EH (cell line): ENCODE measurements around the gene OR10H3.
"Not testable (repeated sequence)": the region's sequence is repeated elsewhere in the genome, so short reads cannot be mapped to it uniquely, and the experiment has no call there.

Experiments
- DNase-seq: peaks from one replicate; pipeline ENCODE4 v3.0.0-alpha.2; 2015; ENCODE audit warnings: low read depth

OR10H3 gene, protein sequence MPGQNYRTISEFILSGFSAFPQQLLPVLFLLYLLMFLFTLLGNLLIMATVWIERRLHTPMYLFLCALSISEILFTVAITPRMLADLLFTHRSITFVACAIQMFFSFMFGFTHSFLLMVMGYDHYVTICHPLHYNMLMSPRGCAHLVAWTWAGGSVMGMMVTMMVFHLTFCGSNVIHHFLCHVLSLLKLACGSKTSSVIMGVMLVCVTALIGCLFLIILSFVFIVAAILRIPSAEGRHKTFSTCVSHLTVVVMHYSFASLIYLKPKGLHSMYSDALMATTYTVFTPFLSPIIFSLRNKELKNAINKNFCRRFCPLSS

DNA sequence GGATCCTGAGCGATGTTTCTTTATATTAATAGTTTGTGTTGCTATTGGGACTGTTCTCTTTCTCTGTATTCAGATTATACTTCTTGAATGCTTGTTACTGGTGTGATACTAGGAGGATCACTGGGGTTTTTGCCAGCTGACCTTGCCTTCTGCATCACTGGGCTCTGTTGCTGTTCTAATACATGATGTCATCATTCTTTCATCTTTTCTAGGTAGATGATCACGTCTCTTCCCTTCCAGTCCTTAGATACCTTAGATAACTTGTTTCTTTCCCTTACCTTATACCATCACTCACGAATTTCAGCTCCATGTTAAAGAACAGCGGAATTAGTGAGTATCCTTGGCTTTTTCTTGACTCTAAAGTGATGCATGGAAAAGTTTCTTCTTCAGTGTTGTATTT lies at the start of gene OR10H3:
Gene OR10H3 (plus strand): TSS at position 264 of the 400 bp plus-strand sequence. CDS start 3,408 bp downstream, outside the sequence.
- DNase-seq: no peak

- no peak for DNase-seq
Measured at GRCh38 chr19:15696654-15697194, 41.1 kb upstream of the OR10H3 start.

- DNase-seq: no peak
Measured at GRCh38 chr19:15701757-15702533, 35.8 kb upstream of the OR10H3 start.

DNA sequence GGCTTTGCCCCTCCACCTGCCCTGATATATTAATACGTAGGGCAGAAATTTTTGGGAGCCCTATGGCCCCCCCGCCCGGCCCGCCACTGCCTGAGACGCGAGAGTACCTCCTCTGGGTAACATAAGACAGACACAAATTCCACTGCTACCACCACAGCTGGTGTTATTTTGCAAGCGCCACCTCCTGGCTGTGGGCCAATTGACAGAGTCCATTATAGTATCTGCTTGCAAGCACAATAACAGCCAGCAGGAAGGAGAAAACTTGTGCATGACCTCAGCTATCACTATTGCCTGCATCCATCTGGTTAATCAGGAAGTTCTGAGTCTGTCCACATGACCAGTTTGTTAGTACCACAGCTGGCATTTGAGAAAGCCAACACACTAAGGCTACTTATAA lies 35.3 kb upstream of the OR10H3 start:
- DNase-seq: peak; percentile 0

GRCh38 chr19:15714638-15715037 lies 23.1 kb upstream of the OR10H3 start:
- no peak for DNase-seq

DNA sequence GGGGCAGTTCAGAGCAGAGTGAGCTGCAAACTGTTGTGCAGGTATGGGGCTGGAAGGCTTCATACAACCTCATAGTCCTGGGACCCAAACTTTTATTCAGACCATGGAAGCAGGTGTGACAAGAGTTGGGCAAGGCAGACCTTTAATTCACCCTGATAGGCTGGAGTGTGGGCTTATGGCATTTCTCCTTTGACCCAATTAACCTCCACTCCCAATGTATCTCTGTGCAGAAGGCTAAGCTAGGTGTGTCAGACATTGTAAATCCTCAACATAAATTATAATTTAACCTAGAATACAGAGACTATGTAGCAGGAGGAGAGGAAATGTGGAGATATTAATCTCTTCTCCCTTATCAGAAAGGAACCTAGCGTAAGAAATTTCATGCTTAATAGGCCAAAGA lies 22.1 kb upstream of the OR10H3 start:
- DNase-seq: no peak

GRCh38 chr19:15717809-15718208 lies 20.0 kb upstream of the OR10H3 start:
- DNase-seq: no peak

- DNase-seq: no peak
Measured at GRCh38 chr19:15721268-15721667, 16.5 kb upstream of the OR10H3 start.

DNA sequence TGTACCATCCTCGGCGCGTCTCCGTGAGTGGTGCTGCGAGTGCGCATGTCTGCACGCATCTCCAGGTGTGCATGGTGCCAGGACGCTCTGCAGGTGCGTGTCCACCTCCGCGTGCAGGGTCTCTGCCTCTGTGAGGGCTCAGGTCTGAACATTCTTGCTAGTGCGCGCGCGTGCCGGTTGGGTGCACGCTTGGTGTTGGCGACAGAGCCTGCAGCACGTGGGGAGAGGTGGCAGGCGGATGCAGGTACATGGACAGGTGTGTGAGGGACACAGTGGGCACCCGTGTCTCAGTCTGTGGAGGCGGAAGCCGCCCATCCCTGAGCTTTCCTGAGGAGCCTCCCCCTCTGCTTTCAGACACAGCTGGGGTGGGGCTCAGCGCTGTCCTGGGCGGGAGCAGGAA lies 14.8 kb upstream of the OR10H3 start:
- no peak for DNase-seq

GRCh38 chr19:15727724-15728123 lies 10.1 kb upstream of the OR10H3 start, which contains the start of gene OR10H2:
TSS of gene OR10H2 (plus strand) at chr19:15728024. CDS start at chr19:15728044, 20 bp downstream.
- DNase-seq: no peak

GRCh38 chr19:15730538-15730937 lies 7.2 kb upstream of the OR10H3 start:
- DNase-seq: no peak

DNA sequence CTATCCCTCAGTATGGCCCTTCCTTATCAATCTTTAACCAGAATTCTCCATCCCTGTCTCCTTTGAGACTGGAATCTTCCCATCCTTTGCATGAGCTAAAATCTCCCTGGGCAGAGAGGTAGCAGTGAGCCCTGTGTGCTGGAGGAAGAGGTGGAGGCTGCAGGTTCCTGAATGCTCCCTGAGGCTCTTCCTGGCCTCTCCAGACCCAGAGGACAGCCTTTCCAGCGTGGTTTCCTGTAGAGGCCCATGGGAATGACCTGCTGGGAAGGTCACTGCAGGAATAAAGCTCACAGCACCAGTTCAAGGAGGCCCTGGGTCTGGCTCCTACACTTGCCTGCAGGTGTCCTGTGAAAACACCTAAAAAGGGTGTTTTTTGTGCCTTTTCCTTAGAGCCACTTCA lies 5.4 kb upstream of the OR10H3 start:
- DNase-seq: no peak

- no peak for DNase-seq
Measured at GRCh38 chr19:15733895-15734294, 3.9 kb upstream of the OR10H3 start.

GRCh38 chr19:15740785-15741184 lies 3.0 kb downstream of the OR10H3 start:
- no peak for DNase-seq

GRCh38 chr19:15748239-15748638 lies 10.5 kb downstream of the OR10H3 start:
- DNase-seq: no peak

DNA sequence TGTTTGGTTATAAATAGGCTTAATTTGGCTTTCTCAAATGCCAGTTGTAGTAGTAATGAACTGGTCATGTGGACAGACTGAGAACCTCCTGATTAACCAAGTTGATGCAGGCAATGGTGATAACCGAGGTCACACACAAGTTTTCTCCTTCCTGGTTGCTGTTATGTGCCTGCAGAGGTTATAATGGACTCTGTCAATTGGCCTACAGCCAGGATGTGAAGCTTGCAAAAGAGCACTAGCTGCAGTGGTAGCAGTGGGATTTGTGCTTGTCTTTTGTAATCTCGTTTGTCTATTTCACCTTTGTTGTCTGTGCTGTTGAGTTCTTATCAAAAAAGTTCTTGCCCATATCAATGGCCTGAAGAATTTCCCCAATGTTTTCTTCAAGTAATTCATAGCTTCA lies 20.6 kb downstream of the OR10H3 start:
- DNase-seq: no peak

DNA sequence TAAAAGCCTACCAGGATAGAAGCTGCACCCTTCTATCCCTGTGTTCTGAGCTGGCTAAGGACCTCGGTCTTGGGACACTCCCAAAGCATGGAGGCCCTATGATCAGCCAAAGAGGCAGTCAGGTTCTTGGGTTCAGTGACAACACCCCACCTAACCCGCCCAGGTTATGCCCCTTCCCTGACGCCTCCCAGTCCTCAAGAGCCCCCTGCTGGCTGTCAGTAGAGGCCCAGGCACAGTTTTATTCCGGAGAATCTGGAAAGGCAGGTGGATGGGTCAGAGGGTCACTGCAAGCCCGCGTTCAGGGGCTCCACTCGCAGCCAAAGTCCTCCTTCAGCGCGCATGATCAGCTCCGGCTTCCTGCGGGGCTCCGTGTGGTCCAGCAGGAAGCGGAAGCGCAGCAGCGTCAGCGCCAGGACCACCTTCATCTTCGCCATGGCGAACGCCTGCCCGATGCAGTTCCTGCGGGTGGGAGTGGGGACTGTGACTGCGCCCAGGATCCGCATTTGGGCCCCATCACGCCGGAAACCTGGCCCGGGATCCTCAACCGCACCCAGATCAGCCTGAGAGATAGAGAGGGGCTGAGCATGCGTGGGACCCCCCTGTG lies 22.3 kb downstream of the OR10H3 start:
- no peak for DNase-seq

DNA sequence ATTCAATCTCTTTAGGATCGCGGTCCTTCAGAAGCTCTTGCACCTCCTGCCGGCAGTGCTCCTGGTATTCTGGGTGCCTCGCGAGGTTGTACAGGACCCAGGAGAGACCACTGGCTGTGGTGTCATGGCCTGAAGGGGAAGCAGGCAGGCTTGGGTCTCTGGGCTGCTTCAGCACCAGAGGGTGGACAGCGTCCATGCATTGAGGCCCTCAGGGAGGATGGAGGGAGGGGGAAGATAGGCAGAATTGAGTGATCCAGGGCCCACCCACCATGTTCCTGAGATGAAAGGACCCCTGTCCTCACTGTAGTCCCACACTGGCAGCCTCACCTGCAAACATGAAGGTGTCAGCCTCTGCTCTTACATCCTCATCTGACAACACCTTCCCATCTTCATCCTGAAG lies 31.8 kb downstream of the OR10H3 start:
- DNase-seq: no peak

DNA sequence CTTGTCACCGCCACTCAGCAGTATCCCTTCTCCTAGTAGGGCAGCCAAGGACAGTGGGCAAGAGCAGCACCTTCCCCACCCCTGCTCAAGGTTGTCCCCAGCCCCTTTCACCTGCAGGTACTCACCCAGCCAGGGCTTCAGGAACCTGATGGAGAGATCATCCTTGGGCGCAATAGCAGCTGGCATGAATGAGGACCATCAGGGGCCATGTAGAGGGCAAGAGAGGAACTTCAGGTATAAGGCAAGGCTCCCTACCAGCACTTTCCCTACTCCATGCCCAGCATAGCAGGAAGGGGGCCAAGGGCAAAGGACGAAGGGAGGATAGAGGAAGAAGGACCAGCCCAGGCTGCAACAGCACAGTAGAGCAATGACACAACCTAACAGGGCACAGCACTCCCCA lies 36.4 kb downstream of the OR10H3 start:
- DNase-seq: not testable (repeated sequence)

- no peak for DNase-seq
Measured at GRCh38 chr19:15775249-15775648, 37.5 kb downstream of the OR10H3 start.

DNA sequence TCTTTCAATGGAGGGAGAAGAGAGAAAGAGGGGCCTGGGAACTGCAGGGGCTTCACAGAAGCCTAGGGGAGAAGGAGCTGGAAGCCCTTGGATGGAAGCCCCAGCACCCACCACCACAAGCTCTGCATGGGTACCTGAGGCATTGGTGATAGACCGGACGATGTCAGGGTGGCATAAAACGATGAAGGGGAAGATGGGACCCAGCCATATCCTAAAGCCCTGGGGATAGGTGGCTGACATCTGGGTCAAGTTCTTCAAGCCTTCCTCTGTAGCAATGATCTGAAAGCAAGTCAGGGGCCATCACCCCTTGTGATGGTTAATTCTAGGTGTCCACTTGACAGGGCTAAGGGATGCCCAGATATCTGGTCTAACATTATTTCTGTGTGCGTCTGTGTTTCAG lies 38.5 kb downstream of the OR10H3 start:
- no peak for DNase-seq
